Liver (tissue), 9 donors: ENCODE data around the gene COQ8B. TPM values are rescaled to one million over a fixed set of nuclear protein-coding genes. Genes with fewer than 3 reads are reported as not detected.

Experiments
- DNase-seq: peaks from one replicate; pipeline ENCODE4 v3.0.0-alpha.2; 2017; ENCODE audit warnings: low spot score
- H3K27ac ChIP-seq, 2 donors: one replicate each; pipeline ENCODE4 v1.7.0; 2013; ENCODE audit warnings: inconsistent platforms in 2 of 2, low read length in 2 of 2, control low read depth in 1 of 2, low read depth in 1 of 2, mild to moderate bottlenecking in 1 of 2
- H3K27me3 ChIP-seq, 4 donors: one replicate each; pipeline versions ENCODE4 v1.6.1 to v1.7.0; 2013; ENCODE audit warnings: low read length in 3 of 4, inconsistent platforms in 1 of 4, mild to moderate bottlenecking in 1 of 4, moderate library complexity in 1 of 4; ENCODE audit not compliant: control insufficient read depth in 4 of 4, insufficient read depth in 4 of 4
- H3K36me3 ChIP-seq, 4 donors: one replicate each; pipeline versions ENCODE4 v1.6.1 to v1.7.0; 2013; ENCODE audit warnings: low read length in 3 of 4, mild to moderate bottlenecking in 3 of 4, low read depth in 1 of 4, moderate library complexity in 1 of 4; ENCODE audit not compliant: control insufficient read depth in 4 of 4, insufficient read depth in 3 of 4
- H3K4me1 ChIP-seq, 4 donors: one replicate each; pipeline versions ENCODE4 v1.6.1 to v1.7.0; 2013; ENCODE audit warnings: low read length in 3 of 4, mild to moderate bottlenecking in 3 of 4, moderate library complexity in 1 of 4; ENCODE audit not compliant: control insufficient read depth in 4 of 4, insufficient read depth in 4 of 4
- H3K4me3 ChIP-seq, 3 donors: one replicate each; pipeline versions ENCODE4 v1.6.1 to v1.7.0; 2013; ENCODE audit warnings: low read length in 3 of 3, control low read depth in 1 of 3, low read depth in 1 of 3, mild to moderate bottlenecking in 1 of 3
- H3K9ac ChIP-seq, 2 donors: one replicate each; pipeline ENCODE4 v1.7.0; 2013; ENCODE audit warnings: low read length in 2 of 2, mild to moderate bottlenecking in 2 of 2, moderate library complexity in 2 of 2, control low read depth in 1 of 2, low read depth in 1 of 2
- H3K9me3 ChIP-seq, 4 donors: one replicate each; pipeline versions ENCODE4 v1.6.1 to v1.7.0; 2013; ENCODE audit warnings: low read length in 3 of 4; ENCODE audit not compliant: control insufficient read depth in 4 of 4
- CTCF ChIP-seq: fragments of 150-350 bp; IDR thresholded peaks from 2 replicates; pipeline ENCODE4 v1.5.1; 2017; ENCODE audit warnings: improper control_type of control experiment, low read depth, low read length; ENCODE audit not compliant: missing input control
- EGR1 ChIP-seq, 2 donors: IDR thresholded peaks; 2 replicates each; pipeline ENCODE4 v1.6.1; 2016 to 2018; ENCODE audit warnings: antibody characterized with exemption in 2 of 2, low read depth in 2 of 2
- FOXA1 ChIP-seq: IDR thresholded peaks from 2 replicates; pipeline ENCODE4 v1.6.1; 2016; ENCODE audit warnings: antibody characterized with exemption
- GABPA ChIP-seq, 2 donors: IDR thresholded peaks in 1 of 2; conservative IDR thresholded peaks in 1 of 2; 2 replicates each; pipeline ENCODE4 v1.6.1; 2016; ENCODE audit warnings: antibody characterized with exemption in 2 of 2, mild to moderate bottlenecking in 1 of 2, moderate library complexity in 1 of 2
- HNF4G ChIP-seq: IDR thresholded peaks from 2 replicates; pipeline ENCODE4 v1.6.1; 2016; ENCODE audit warnings: antibody characterized with exemption
- JUND ChIP-seq, 2 donors: IDR thresholded peaks; 2 replicates each; pipeline ENCODE4 v1.6.1; 2016; ENCODE audit warnings: antibody characterized with exemption in 2 of 2
- MAX ChIP-seq: IDR thresholded peaks from 2 replicates; pipeline ENCODE4 v1.6.1; 2016; ENCODE audit warnings: antibody characterized with exemption
- NR2F2 ChIP-seq: IDR thresholded peaks from 2 replicates; pipeline ENCODE4 v1.6.1; 2016; ENCODE audit warnings: antibody characterized with exemption
- RAD21 ChIP-seq, 2 donors: IDR thresholded peaks; 2 replicates each; pipeline ENCODE4 v1.6.1; 2016; ENCODE audit warnings: antibody characterized with exemption in 2 of 2, mild to moderate bottlenecking in 2 of 2
- REST ChIP-seq: IDR thresholded peaks from 2 replicates; pipeline ENCODE4 v1.6.1; 2016; ENCODE audit warnings: antibody characterized with exemption, mild to moderate bottlenecking
- RXRA ChIP-seq, 2 donors: IDR thresholded peaks; 2 replicates each; pipeline ENCODE4 v1.6.1; 2017 to 2018; ENCODE audit warnings: antibody characterized with exemption in 2 of 2, mild to moderate bottlenecking in 1 of 2
- SP1 ChIP-seq: IDR thresholded peaks from 2 replicates; pipeline ENCODE4 v1.6.1; 2018; ENCODE audit warnings: antibody characterized with exemption, mild to moderate bottlenecking
- TAF1 ChIP-seq: conservative IDR thresholded peaks from 2 replicates; pipeline ENCODE4 v1.6.1; 2016; ENCODE audit warnings: antibody characterized with exemption, mild to moderate bottlenecking
- YY1 ChIP-seq: IDR thresholded peaks from 2 replicates; pipeline ENCODE4 v1.6.1; 2016; ENCODE audit warnings: antibody characterized with exemption, mild to moderate bottlenecking
- ZBTB33 ChIP-seq: IDR thresholded peaks from 2 replicates; pipeline ENCODE4 v1.6.1; 2016; ENCODE audit warnings: antibody characterized with exemption
- WGBS: extraction: QIAGEN DNeasy Blood & Tissue Kit; methylation state at CpG from one replicate; pipeline ENCODE4 v1.1.7; 2013; 5-methylcytosine and 5-hydroxymethylcytosine counted together
- polyA plus RNA-seq, 2 donors: library from polyadenylated mRNA; stranded (reverse) in 1 of 2; unstranded in 1 of 2; fragments of 200-250 nt in 1 of 2; fragments of >200 nt in 1 of 2; fragmentation: Nextera tagmentation in 1 of 2; extraction: Ambion mirVana in 1 of 2; gene quantifications; one replicate each; pipeline versions ENCODE4 v1.2.1 to v1.2.3, GENCODE V29; 2013 to 2015
- total RNA-seq, 2 donors: library from RNA; depleted of rRNA; stranded (reverse); fragments of >200 nt; gene quantifications; one replicate each; pipeline ENCODE4 v1.2.3, GENCODE V29; 2014
- TF ChIP-seq, protein P1 (sequence below): IDR thresholded peaks from 2 replicates; pipeline ENCODE4 v1.6.1; 2016; ENCODE audit warnings: antibody characterized with exemption
- donor health status: healthy.
- donor health status: healthy.
- donor health status: healthy.
- donor health status: healthy.
- donor health status: healthy.

The COQ8B gene
- total and polyA plus RNA-seq, 4 donors = 6.4 to 30.6 (median 19.9) TPM

- H3K4me3 ChIP-seq = no peak overlapping the region
- no peak for DNase-seq
- no peak overlapping the region for H3K27ac ChIP-seq
- H3K27me3 ChIP-seq = no peaks in the 10 kb centered on the region
- TF ChIP-seq CTCF (no peak), TAF1 (no peak), GABPA (IDR thresholded peaks at IDR 0.05 in 1 of 2, conservative IDR thresholded peaks at IDR 0.05 in 1 of 2) (no peak), RXRA (IDR thresholded peaks at IDR 0.05) (no peak), MAX (no peak), NR2F2 (no peak), JUND (IDR thresholded peaks at IDR 0.05) (no peak), EGR1 (IDR thresholded peaks at IDR 0.05; ENCODE audit: low read depth in 2 of 2) (no peak), HNF4G (no peak), REST (no peak), SP1 (no peak), RAD21 (IDR thresholded peaks at IDR 0.05) (no peak)
- TF ChIP-seq, protein P1, sequence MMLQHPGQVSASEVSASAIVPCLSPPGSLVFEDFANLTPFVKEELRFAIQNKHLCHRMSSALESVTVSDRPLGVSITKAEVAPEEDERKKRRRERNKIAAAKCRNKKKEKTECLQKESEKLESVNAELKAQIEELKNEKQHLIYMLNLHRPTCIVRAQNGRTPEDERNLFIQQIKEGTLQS = no peak
- WGBS = 94% methylated on average over 14 of the region's 14 CpGs
- no peaks in the 10 kb centered on the region for H3K9me3 ChIP-seq
- no peak overlapping the region for H3K9ac ChIP-seq
- peaks cover 0 to 10% (median 5%) of the 10 kb centered on the region in 4 donors for H3K4me1 ChIP-seq
- H3K36me3 ChIP-seq = peaks cover 0 to 13% (median 1%) of the 10 kb centered on the region in 4 donors
These were observed 29.7 kb downstream of the COQ8B start for GRCh38 chr19:40686882-40687524.

GRCh38 chr19:40685563-40685962 lies 31.1 kb downstream of the COQ8B start:
- Histone ChIP-seq H3K27me3 (no peaks in the 10 kb centered on the region), H3K4me3 (no peak overlapping the region), H3K9ac (no peak overlapping the region), H3K9me3 (no peaks in the 10 kb centered on the region), H3K4me1 (peaks cover 0 to 4% (median 1%) of the 10 kb centered on the region in 4 donors), H3K27ac (no peak overlapping the region), H3K36me3 (peaks cover 0 to 12% (median 2%) of the 10 kb centered on the region in 4 donors)
- WGBS = 82% methylated on average over 6 of the region's 6 CpGs
- no peak for DNase-seq
- TF ChIP-seq CTCF (no peak), ZBTB33 (no peak), YY1 (no peak), GABPA (IDR thresholded peaks at IDR 0.05 in 1 of 2, conservative IDR thresholded peaks at IDR 0.05 in 1 of 2) (no peak), REST (no peak), RXRA (IDR thresholded peaks at IDR 0.05) (no peak), JUND (IDR thresholded peaks at IDR 0.05) (no peak), FOXA1 (no peak), EGR1 (IDR thresholded peaks at IDR 0.05; ENCODE audit: low read depth in 2 of 2) (no peak), MAX (no peak)
